Subcutaneous abdominal adipose tissue (tissue), 5 donors: Measurements from ENCODE around the gene RAD9B.

Experiments used
- H3K27ac ChIP-seq: one replicate; pipeline ENCODE4 v1.7.0; 2013; ENCODE audit warnings: low read depth, mild to moderate bottlenecking, inconsistent platforms, low read length, moderate library complexity
- H3K27me3 ChIP-seq, 5 donors: one replicate each; pipeline ENCODE4 v1.7.0; 2013; ENCODE audit warnings: low read length in 5 of 5, inconsistent platforms in 1 of 5; ENCODE audit not compliant: control insufficient read depth in 5 of 5, insufficient read depth in 4 of 5
- H3K36me3 ChIP-seq, 5 donors: one replicate each; pipeline ENCODE4 v1.7.0; 2013; ENCODE audit warnings: low read length in 5 of 5; ENCODE audit not compliant: control insufficient read depth in 5 of 5, insufficient read depth in 5 of 5
- H3K4me1 ChIP-seq, 5 donors: one replicate each; pipeline ENCODE4 v1.7.0; 2013; ENCODE audit warnings: low read length in 5 of 5, mild to moderate bottlenecking in 3 of 5, moderate library complexity in 1 of 5; ENCODE audit not compliant: control insufficient read depth in 5 of 5, insufficient read depth in 5 of 5
- H3K4me3 ChIP-seq, 5 donors: one replicate each; pipeline ENCODE4 v1.7.0; 2013; ENCODE audit warnings: low read length in 5 of 5, low read depth in 1 of 5
- H3K9ac ChIP-seq, 5 donors: one replicate each; pipeline ENCODE4 v1.7.0; 2013; ENCODE audit warnings: low read length in 5 of 5, mild to moderate bottlenecking in 4 of 5, moderate library complexity in 3 of 5
- H3K9me3 ChIP-seq, 5 donors: one replicate each; pipeline ENCODE4 v1.7.0; 2013; ENCODE audit warnings: low read length in 5 of 5; ENCODE audit not compliant: control insufficient read depth in 5 of 5
- donor health status: healthy.
- donor health status: healthy.
- donor health status: healthy.
- donor health status: healthy.
- donor health status: healthy.

The RAD9B gene

DNA sequence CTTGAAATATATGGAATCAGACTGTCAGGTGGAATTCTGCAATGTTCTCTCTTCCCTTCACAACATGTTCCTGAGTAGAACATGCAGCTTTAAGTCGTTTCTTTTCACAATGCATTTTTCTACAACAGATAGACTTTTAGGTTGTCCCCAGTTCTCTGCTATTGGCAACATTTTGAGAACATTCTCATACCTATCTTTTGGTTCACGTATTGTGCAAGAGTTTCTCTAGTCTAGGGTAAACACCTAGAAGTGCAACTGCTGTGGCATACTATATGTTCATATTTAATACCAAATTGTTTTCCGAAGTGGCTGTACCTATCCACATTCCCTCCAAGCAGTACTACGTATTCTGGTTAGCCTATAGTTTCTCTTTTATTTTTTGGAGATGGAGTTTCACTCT, 48.9 kb downstream of the RAD9B start:
- H3K36me3 ChIP-seq = peaks cover 0 to 17% (median 10%) of the 10 kb centered on the region in 5 donors
- no peaks in the 10 kb centered on the region for H3K27me3 ChIP-seq
- H3K27ac ChIP-seq = no peak overlapping the region
- no peak overlapping the region for H3K4me3 ChIP-seq
- peaks cover 0 to 34% (median 23%) of the 10 kb centered on the region in 5 donors for H3K4me1 ChIP-seq
- no peak overlapping the region for H3K9ac ChIP-seq
- H3K9me3 ChIP-seq = no peaks in the 10 kb centered on the region
